ENCODE results near the gene KNG1. TPM values are rescaled to one million over a fixed set of nuclear protein-coding genes. Genes with fewer than 3 reads are reported as not detected.

The KNG1 gene
- total RNA-seq, 1 experiment from 2014 or later = not detected

GRCh38 chr3:186691676-186692075 is 25.5 kb upstream of the KNG1 start:
- intact Hi-C loops (cut with micrococcal nuclease; ENCODE audit: unreplicated experiment) = no loop called here
- Histone ChIP-seq H3K27me3 (replicated peaks; ENCODE audit: insufficient read depth, low read depth, low read length, poor library complexity) (no peaks in the 10 kb centered on the region), H3K4me1 (ENCODE audit: insufficient read depth, low read length, poor library complexity, severe bottlenecking) (no peaks in the 10 kb centered on the region), H3K36me3 (ENCODE audit: insufficient read depth, low read length, poor library complexity, severe bottlenecking) (no peaks in the 10 kb centered on the region), H3K4me3 (ENCODE audit: low read depth, low read length, poor library complexity, severe bottlenecking) (no peak overlapping the region), H3K27ac (ENCODE audit: low read depth, low read length, poor library complexity, severe bottlenecking) (no peak overlapping the region), H3K9me3 (ENCODE audit: low read depth, low read length, poor library complexity, severe bottlenecking) (no peaks in the 10 kb centered on the region)
- no TSS peak for BruUV-seq (replicated peaks)
- POLR2A ChIA-PET (ENCODE audit: low non-redundant PET) = no interaction called here
- CTCF ChIA-PET = no interaction called here
- TF ChIP-seq CTCF (conservative IDR thresholded peaks at IDR 0.05; ENCODE audit: low read depth, low read length) (no peak), EZH2 (IDR thresholded peaks at IDR 0.05; ENCODE audit: borderline replicate concordance, low read depth, low read length, poor library complexity, severe bottlenecking) (no peak)
- DNase-seq (ENCODE audit: low spot score) = no peak

GRCh38 chr3:186693843-186694242 is 23.3 kb upstream of the KNG1 start:
- Histone ChIP-seq H3K27me3 (replicated peaks; ENCODE audit: insufficient read depth, low read depth, low read length, poor library complexity) (no peaks in the 10 kb centered on the region), H3K27ac (ENCODE audit: low read depth, low read length, poor library complexity, severe bottlenecking) (no peak overlapping the region), H3K4me1 (ENCODE audit: insufficient read depth, low read length, poor library complexity, severe bottlenecking) (no peaks in the 10 kb centered on the region), H3K9me3 (ENCODE audit: low read depth, low read length, poor library complexity, severe bottlenecking) (no peaks in the 10 kb centered on the region), H3K4me3 (ENCODE audit: low read depth, low read length, poor library complexity, severe bottlenecking) (no peak overlapping the region), H3K36me3 (ENCODE audit: insufficient read depth, low read length, poor library complexity, severe bottlenecking) (no peaks in the 10 kb centered on the region)
- no peak for DNase-seq (ENCODE audit: low spot score)
- intact Hi-C loops (cut with micrococcal nuclease; ENCODE audit: unreplicated experiment) = no loop called here
- BruUV-seq (replicated peaks) = no TSS peak
- ChIA-PET CTCF (no interaction called here), POLR2A (ENCODE audit: low non-redundant PET) (no interaction called here)
- TF ChIP-seq CTCF (conservative IDR thresholded peaks at IDR 0.05; ENCODE audit: low read depth, low read length) = no peak
- no peak for TF ChIP-seq EZH2 (IDR thresholded peaks at IDR 0.05; ENCODE audit: borderline replicate concordance, low read depth, low read length, poor library complexity, severe bottlenecking)

- POLR2A ChIA-PET (ENCODE audit: low non-redundant PET) = no interaction called here
- DNase-seq (ENCODE audit: low spot score) = no peak
- Histone ChIP-seq H3K4me1 (ENCODE audit: insufficient read depth, low read length, poor library complexity, severe bottlenecking) (no peaks in the 10 kb centered on the region), H3K4me3 (ENCODE audit: low read depth, low read length, poor library complexity, severe bottlenecking) (no peak overlapping the region), H3K27me3 (replicated peaks; ENCODE audit: insufficient read depth, low read depth, low read length, poor library complexity) (no peaks in the 10 kb centered on the region), H3K9me3 (ENCODE audit: low read depth, low read length, poor library complexity, severe bottlenecking) (no peaks in the 10 kb centered on the region), H3K27ac (ENCODE audit: low read depth, low read length, poor library complexity, severe bottlenecking) (no peak overlapping the region), H3K36me3 (ENCODE audit: insufficient read depth, low read length, poor library complexity, severe bottlenecking) (no peaks in the 10 kb centered on the region)
- intact Hi-C loops (cut with micrococcal nuclease; ENCODE audit: unreplicated experiment) = no loop called here
- TF ChIP-seq EZH2 (IDR thresholded peaks at IDR 0.05; ENCODE audit: borderline replicate concordance, low read depth, low read length, poor library complexity, severe bottlenecking) (no peak), CTCF (conservative IDR thresholded peaks at IDR 0.05; ENCODE audit: low read depth, low read length) (no peak)
- BruUV-seq (replicated peaks) = no TSS peak
- CTCF ChIA-PET = no interaction called here
Measured at GRCh38 chr3:186694288-186695032, 22.7 kb upstream of the KNG1 start.

Measured in A673 (cell line).